ENCODE results near the gene NDUFA6.

Gene NDUFA6

DNA sequence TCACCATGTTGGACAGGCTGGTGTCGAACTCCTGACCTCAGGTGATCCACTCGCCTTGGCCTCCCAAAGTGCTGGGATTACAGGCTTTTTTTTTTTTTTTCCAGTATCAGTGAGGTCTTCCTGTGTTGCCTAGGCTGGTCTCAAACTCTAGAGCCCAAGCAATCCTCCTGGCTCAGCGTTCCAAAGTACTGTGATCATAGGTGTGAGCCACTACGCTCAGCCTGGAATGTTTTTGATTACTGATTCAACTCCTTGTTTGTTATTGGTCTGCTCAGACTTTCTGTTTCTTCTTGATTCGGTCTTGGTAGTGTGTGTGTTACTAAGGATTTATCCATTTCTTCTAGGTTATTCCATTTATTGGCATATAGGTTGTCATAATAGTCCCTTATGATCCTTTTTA is 51.3 kb downstream of the NDUFA6 start:
- FAIRE-seq (no peak), DNase-seq (ENCODE audit: insufficient read length, low spot score) (no peak)
